HG03196 (cell line): Measurements from ENCODE around the gene CYP1A2.
"Not testable (repeated sequence)": the region's sequence is repeated elsewhere in the genome, so short reads cannot be mapped to it uniquely, and the experiment has no call there.

Experiments used
- ATAC-seq: cut with Tn5 transposase; IDR thresholded peaks from one replicate; pipeline ENCODE4 v1.9.1; 2021; ENCODE audit not compliant: unreplicated experiment

Gene CYP1A2

GRCh38 chr15:74735305-74735704 is 13.3 kb upstream of the CYP1A2 start:
- no peak for ATAC-seq

- not testable (repeated sequence) for ATAC-seq
These were observed 10.4 kb upstream of the CYP1A2 start for GRCh38 chr15:74738239-74738638.

- no peak for ATAC-seq
These were observed 6.2 kb upstream of the CYP1A2 start for GRCh38 chr15:74742422-74742821.

GRCh38 chr15:74746389-74746788 is 2.3 kb upstream of the CYP1A2 start:
- no peak for ATAC-seq

- ATAC-seq: no peak
These were observed 1.2 kb downstream of the CYP1A2 start for GRCh38 chr15:74749832-74750231.

- ATAC-seq: no peak
These were observed 2.1 kb downstream of the CYP1A2 start for GRCh38 chr15:74750751-74751150.

- ATAC-seq: no peak
These were observed 3.4 kb downstream of the CYP1A2 start for GRCh38 chr15:74752011-74752410.

- ATAC-seq: no peak
These were observed 3.9 kb downstream of the CYP1A2 start for GRCh38 chr15:74752531-74752930.

- ATAC-seq: no peak
These were observed 6.1 kb downstream of the CYP1A2 start for GRCh38 chr15:74754593-74755215.

- ATAC-seq: no peak
These were observed 10.1 kb downstream of the CYP1A2 start for GRCh38 chr15:74758736-74759135.

- no peak for ATAC-seq
These were observed 14.1 kb downstream of the CYP1A2 start for GRCh38 chr15:74762791-74763150.

- no peak for ATAC-seq
These were observed 14.8 kb downstream of the CYP1A2 start for GRCh38 chr15:74763416-74763815.

GRCh38 chr15:74767167-74768098 is 18.8 kb downstream of the CYP1A2 start:
- ATAC-seq: no peak

- no peak for ATAC-seq
These were observed 19.6 kb downstream of the CYP1A2 start for GRCh38 chr15:74768099-74768770.

GRCh38 chr15:74768771-74769342 is 20.2 kb downstream of the CYP1A2 start:
- no peak for ATAC-seq

- ATAC-seq: no peak
These were observed 20.9 kb downstream of the CYP1A2 start for GRCh38 chr15:74769463-74770025.

GRCh38 chr15:74770211-74770903 is 21.7 kb downstream of the CYP1A2 start:
- ATAC-seq: no peak

- no peak for ATAC-seq
These were observed 24.7 kb downstream of the CYP1A2 start for GRCh38 chr15:74773329-74773728.

GRCh38 chr15:74773731-74774252 is 25.1 kb downstream of the CYP1A2 start:
- no peak for ATAC-seq

GRCh38 chr15:74775132-74775562 is 26.5 kb downstream of the CYP1A2 start:
- no peak for ATAC-seq
